HepG2 (cell line): Measurements from ENCODE around the gene SF3B6. TPM values are rescaled to one million over a fixed set of nuclear protein-coding genes. Genes with fewer than 3 reads are reported as not detected.
A peak's percentile ranks its signal among the peaks of the same experiment; 100 is the strongest.

ENCODE experiments used
- ATAC-seq: fragments of 200-7000 bp; cut with Tn5 transposase; 3 replicates; pipeline ENCODE4 v1.9.1; 2020; ENCODE audit warnings: mild to moderate bottlenecking, moderate library complexity
- BruUV-seq: library from RNA; stranded (reverse); fragments of 400-500 nt; replicated peaks from 2 replicates; lab custom pipeline; 2021; lab: Mats Ljungman, UMichigan
- CTCF ChIA-PET: fragments of 300-600 bp; formaldehyde crosslinking; extraction: SDS; loops from one replicate; lab custom pipeline; 2021; ENCODE audit warnings: low total read pairs, inconsistent platforms, low intra/inter-chr PET ratio; lab: Yijun Ruan, JAX
- POLR2A ChIA-PET: fragments of 350-600 bp; sonication (Branson Sonifier 250); formaldehyde crosslinking; loops from one replicate; lab custom pipeline; 2020; ENCODE audit warnings: antibody characterized with exemption, inconsistent platforms; lab: Yijun Ruan, JAX
- DNase-seq: peaks from one replicate; pipeline ENCODE4 v3.0.0-alpha.2; 2015; ENCODE audit warnings: low spot score
- FAIRE-seq: peaks from 3 replicates; lab custom pipeline; 2011; peaks lifted over from hg19 to GRCh38; lab: Jason Lieb, UNC
- H2AFZ ChIP-seq: one replicate; pipeline ENCODE4 v1.6.1; 2011; ENCODE audit warnings: low read length, inconsistent platforms
- H3K27ac ChIP-seq: fragments of 300-600 bp; 3 replicates; pipeline ENCODE4 v1.8.0; 2011; ENCODE audit warnings: mixed run types, mild to moderate bottlenecking, mixed read lengths, low read length, inconsistent platforms; ENCODE audit not compliant: insufficient read depth; ENCODE audit errors: extremely low read length
- H3K27me3 ChIP-seq, 2 experiments: fragments of 200-600 bp in 1 of 2; 2 replicates in 1 of 2; 3 replicates in 1 of 2; pipeline versions ENCODE4 v1.6.0 to v1.8.0; 2011; ENCODE audit warnings: low read length in 2 of 2, mild to moderate bottlenecking in 2 of 2, moderate library complexity in 2 of 2, inconsistent platforms in 1 of 2; ENCODE audit not compliant: insufficient read depth in 2 of 2, control insufficient read depth in 1 of 2
- H3K36me3 ChIP-seq, 2 experiments: fragments of 200-600 bp in 1 of 2; replicated peaks in 1 of 2; 2 replicates in 1 of 2; 3 replicates in 1 of 2; pipeline versions ENCODE4 v1.5.1 to v1.8.0; 2011; ENCODE audit warnings: low read length in 2 of 2, inconsistent platforms in 1 of 2; ENCODE audit not compliant: insufficient read depth in 2 of 2, control insufficient read depth in 1 of 2
- H3K4me1 ChIP-seq: 2 replicates; pipeline ENCODE4 v1.5.1; 2012; ENCODE audit warnings: low read length, inconsistent platforms; ENCODE audit not compliant: insufficient read depth
- H3K4me2 ChIP-seq: 2 replicates; pipeline ENCODE4 v1.6.0; 2011; ENCODE audit warnings: low read depth, low read length, inconsistent platforms
- H3K4me3 ChIP-seq, 3 experiments: fragments of 200-600 bp in 1 of 3; sonication (generic), shearing (Covaris generic) in 1 of 3; replicated peaks in 1 of 3; 2 replicates each; pipeline ENCODE4 v1.5.1; 2011 to 2016; ENCODE audit warnings: low read length in 3 of 3, inconsistent platforms in 2 of 3, low read depth in 2 of 3, mild to moderate bottlenecking in 2 of 3, control low read depth in 1 of 3, mixed read lengths in 1 of 3; ENCODE audit not compliant: insufficient read depth in 1 of 3
- H3K79me2 ChIP-seq: one replicate; pipeline ENCODE4 v1.6.1; 2011; ENCODE audit warnings: low read length, inconsistent platforms; ENCODE audit not compliant: insufficient read depth
- H3K9ac ChIP-seq: 2 replicates; pipeline ENCODE4 v1.6.0; 2011; ENCODE audit warnings: mild to moderate bottlenecking, low read depth, low read length, inconsistent platforms; ENCODE audit not compliant: insufficient read depth
- H3K9me3 ChIP-seq: 2 replicates; pipeline ENCODE4 v1.5.1; 2012; ENCODE audit warnings: mild to moderate bottlenecking, low read length
- H4K20me1 ChIP-seq: 2 replicates; pipeline ENCODE4 v1.6.0; 2011; ENCODE audit warnings: inconsistent platforms, mild to moderate bottlenecking, low read length, moderate library complexity; ENCODE audit not compliant: insufficient read depth
- ATF7-NPFF ChIP-seq: sonication (generic); formaldehyde crosslinking; IDR thresholded peaks from 2 replicates; pipeline ENCODE4 v1.8.1; 2023; ENCODE audit warnings: mild to moderate bottlenecking, low read depth, missing genetic modification reagents, moderate library complexity
- HOMEZ ChIP-seq: IDR thresholded peaks from 2 replicates; pipeline ENCODE4 v1.6.1; 2016; ENCODE audit warnings: low read depth
- JDP2 ChIP-seq: sonication (generic); formaldehyde crosslinking; IDR thresholded peaks from 2 replicates; pipeline ENCODE4 v1.8.1; 2022; ENCODE audit warnings: missing genetic modification reagents, borderline replicate concordance
- NAIF1 ChIP-seq: sonication (generic); formaldehyde crosslinking; IDR thresholded peaks from 2 replicates; pipeline ENCODE4 v1.5.0; 2020; ENCODE audit warnings: mild to moderate bottlenecking, missing genetic modification reagents, borderline replicate concordance
- NBN ChIP-seq: fragments of 450-650 bp; conservative IDR thresholded peaks from 2 replicates; pipeline ENCODE4 v1.6.1; 2017
- RARA ChIP-seq: IDR thresholded peaks from 2 replicates; pipeline ENCODE4 v1.6.1; 2016; ENCODE audit warnings: missing genetic modification reagents, missing compliant biosample characterization
- TAF15 ChIP-seq: fragments of 200-400 bp; formaldehyde crosslinking; IDR thresholded peaks from one replicate; pipeline ENCODE4 v1.6.1; 2018; ENCODE audit warnings: mild to moderate bottlenecking, low read depth, low read length; ENCODE audit not compliant: poor library complexity, severe bottlenecking
- TFE3 ChIP-seq: IDR thresholded peaks from 2 replicates; pipeline ENCODE4 v1.6.1; 2016
- TOPORS ChIP-seq: sonication (generic); formaldehyde crosslinking; IDR thresholded peaks from 2 replicates; pipeline ENCODE4 v1.8.0; 2023; ENCODE audit warnings: mild to moderate bottlenecking, missing genetic modification reagents
- ZBTB34 ChIP-seq: sonication (generic); formaldehyde crosslinking; IDR thresholded peaks from 2 replicates; pipeline ENCODE4 v1.8.0; 2022; ENCODE audit warnings: mild to moderate bottlenecking, missing genetic modification reagents
- ZBTB7B ChIP-seq: sonication (generic); formaldehyde crosslinking; IDR thresholded peaks from 2 replicates; pipeline ENCODE4 v1.4.0; 2020; ENCODE audit warnings: missing genetic modification reagents
- ZNF34 ChIP-seq: sonication (generic); formaldehyde crosslinking; IDR thresholded peaks from 2 replicates; pipeline ENCODE4 v1.4.0; 2020; ENCODE audit warnings: mild to moderate bottlenecking, missing genetic modification reagents, borderline replicate concordance
- ZNF576 ChIP-seq: sonication (generic); formaldehyde crosslinking; IDR thresholded peaks from 2 replicates; pipeline ENCODE4 v1.4.0; 2020; ENCODE audit warnings: mild to moderate bottlenecking, missing genetic modification reagents
- ZNF672 ChIP-seq: sonication (generic); formaldehyde crosslinking; IDR thresholded peaks from 2 replicates; pipeline ENCODE4 v1.8.1; 2022; ENCODE audit warnings: missing genetic modification reagents
- ZNF879 ChIP-seq: sonication (generic); formaldehyde crosslinking; IDR thresholded peaks from 2 replicates; pipeline ENCODE4 v1.8.1; 2023; ENCODE audit warnings: missing genetic modification reagents
- ZSCAN31 ChIP-seq: sonication (generic); formaldehyde crosslinking; IDR thresholded peaks from 2 replicates; pipeline ENCODE4 v1.5.0; 2020; ENCODE audit warnings: low read depth, mild to moderate bottlenecking, missing genetic modification reagents
- WGBS: methylation state at CpG from one replicate; pipeline ENCODE4 v1.1.6; 2017; ENCODE audit warnings: low lambda C conversion rate; 5-methylcytosine and 5-hydroxymethylcytosine counted together
- in situ Hi-C: cut with HindIII; loops from 2 replicates; pipeline ENCODE4 v1.10.0; 2017; ENCODE audit warnings: low pct_unique_long_range_greater_than_20kb; ENCODE audit not compliant: extremely low pct_ligation_motif_present
- intact Hi-C: fragments of 100-400 bp; cut with micrococcal nuclease; formaldehyde crosslinking; loops from one replicate; pipeline ENCODE4 v1.10.0; 2022; ENCODE audit not compliant: unreplicated experiment
- polyA plus RNA-seq, 8 experiments: library from polyadenylated mRNA; depleted of rRNA in 3 of 8; stranded (reverse) in 7 of 8; unstranded in 1 of 8; fragments of >200 nt; fragmentation: Illumina TruSeq in 4 of 8; extraction: Trizol in 4 of 8; gene quantifications; 2 replicates each; pipeline versions ENCODE4 v1.2.1 to v1.2.3, GENCODE V29; 2011 to 2016; ENCODE audit warnings: low read depth in 4 of 8, missing spikeins in 1 of 8, mixed read lengths in 1 of 8; ENCODE audit not compliant: insufficient read depth in 1 of 8
- total RNA-seq, 5 experiments: library from RNA; depleted of rRNA; stranded (reverse); fragments of >200 nt; fragmentation: Illumina TruSeq; extraction: Trizol; gene quantifications; 2 replicates each; pipeline ENCODE4 v1.2.3, GENCODE V29; 2016; ENCODE audit warnings: low read depth in 1 of 5
- TF ChIP-seq, protein P1 (sequence below): sonication (generic); formaldehyde crosslinking; IDR thresholded peaks from 2 replicates; pipeline ENCODE4 v1.5.0; 2020; ENCODE audit warnings: missing genetic modification reagents

The SF3B6 gene
- total and polyA plus RNA-seq, 2 of the 13 experiments (the other 11 are each of a cell fraction or from before 2014, with no cell fraction given): 177 to 182 TPM

- no peak for TF ChIP-seq JDP2
- 0 out of 2 replicates have a peak, but pooled peaks have one; percentile 2 for TF ChIP-seq ZBTB7B (CRISPR knock-in tag)
- no peak for TF ChIP-seq ZNF879 (CRISPR knock-in tag)
- TF ChIP-seq HOMEZ (CRISPR knock-in tag): no peak
Observed at GRCh38 chr2:24085200-24085489, 9.0 kb upstream of the SF3B6 start (continued).

- Histone ChIP-seq H3K79me2 (no peaks in the 10 kb centered on the region), H3K9me3 (no peaks in the 10 kb centered on the region), H3K4me2 (peak within 1 kb of the TSS; percentile 91), H3K4me3 (peak within 1 kb of the TSS; percentile 67 to 84 (median 74)), H2AFZ (peak within 1 kb of the TSS; percentile 88), H3K27ac (peak within 1 kb of the TSS; percentile 89), H4K20me1 (no peaks in the 10 kb centered on the region), H3K36me3 (peaks cover 5 to 9% of the 10 kb centered on the region in 2 experiments; a peak in 3 of 5 replicates), H3K4me1 (peaks cover 30% of the 10 kb centered on the region), H3K9ac (peak within 1 kb of the TSS; percentile 79), H3K27me3 (no peaks in the 10 kb centered on the region; a peak in 1 of 5 replicates)
- BruUV-seq: TSS peak; percentile 56
- ChIA-PET CTCF (interaction anchor here (0.7 to 3.5 kb wide), 6 partner anchors 27 to 157 kb away, joined by 3 to 71 read pairs (median 8); partner anchors contain the start of gene ATAD2B), POLR2A (interaction anchor here (0.6 to 3.4 kb wide), 42 partner anchors 8 to 629 kb away, joined by 3 to 99 read pairs (median 5); partner anchors contain the start of genes ATAD2B, FAM228B, ITSN2 and PFN4)
- FAIRE-seq (peak; percentile 63), DNase-seq (peak; percentile 87), ATAC-seq (peak; percentile 92)
- in situ Hi-C loops (loop anchor here (10.0 kb wide), 1 partner anchor 80 kb away; no protein-coding TSS in a partner anchor), intact Hi-C loops (loop anchor here (1.0 to 5.0 kb wide), 6 partner anchors 37 to 262 kb away; partner anchors contain the start of genes ATAD2B, FAM228B, PFN4 and WDCP)
- 3% methylated on average over 13 of the region's 44 CpGs for WGBS
- no peak for TF ChIP-seq NAIF1 (CRISPR knock-in tag)
- TF ChIP-seq ZSCAN31 (CRISPR knock-in tag): peak; percentile 98
- peak; percentile 95 for TF ChIP-seq ZBTB34
- TF ChIP-seq RARA (CRISPR knock-in tag): peak; percentile 15; the same call in 1 of the 2 replicates
- TF ChIP-seq, protein P1, sequence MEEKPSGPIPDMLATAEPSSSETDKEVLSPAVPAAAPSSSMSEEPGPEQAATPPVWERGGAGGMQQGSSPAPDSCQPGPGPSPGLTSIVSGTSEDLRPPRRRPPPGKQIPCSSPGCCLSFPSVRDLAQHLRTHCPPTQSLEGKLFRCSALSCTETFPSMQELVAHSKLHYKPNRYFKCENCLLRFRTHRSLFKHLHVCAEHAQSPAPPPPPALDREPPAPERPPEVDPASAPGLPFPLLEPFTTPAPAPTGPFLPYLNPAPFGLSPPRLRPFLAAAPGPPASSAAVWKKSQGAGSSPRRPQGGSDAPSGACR (CRISPR knock-in tag): no peak
- peak; percentile 26 for TF ChIP-seq ZNF34 (CRISPR knock-in tag)
- TF ChIP-seq TOPORS: peak; percentile 96
- no peak for TF ChIP-seq ATF7-NPFF (CRISPR knock-in tag)
- no peak for TF ChIP-seq NBN
- TF ChIP-seq TFE3 (CRISPR knock-in tag): no peak
- 0 out of 2 replicates have a peak, but pooled peaks have one; percentile 60 for TF ChIP-seq ZNF672
- TF ChIP-seq ZNF576 (CRISPR knock-in tag): no peak
- TF ChIP-seq TAF15: no peak
Observed at GRCh38 chr2:24084386-24085199, 8.5 kb upstream of the SF3B6 start, which contains the start of gene TP53I3. TP53I3 (minus strand) TSS chr2:24084834; CDS start chr2:24084326, 508 bp downstream.
